Brain microvascular endothelial cell (primary cell): ENCODE results near the gene MMP2.

Experiments
- DNase-seq: peaks from one replicate; pipeline ENCODE4 v3.0.0-alpha.2; 2020
- H3K27ac ChIP-seq: fragments of 250-450 bp; sonication (Bioruptor Pico); 2 replicates; pipeline ENCODE4 v1.5.1; 2020; ENCODE audit warnings: mild to moderate bottlenecking, moderate library complexity
- H3K27me3 ChIP-seq: fragments of 250-450 bp; sonication (Bioruptor Pico); replicated peaks from 2 replicates; pipeline ENCODE4 v1.5.1; 2020; ENCODE audit warnings: mild to moderate bottlenecking
- H3K36me3 ChIP-seq: fragments of 250-450 bp; sonication (Bioruptor Pico); replicated peaks from 2 replicates; pipeline ENCODE4 v1.5.1; 2020; ENCODE audit warnings: mild to moderate bottlenecking
- H3K4me3 ChIP-seq: 2 replicates; pipeline ENCODE4 v1.5.1; 2011; ENCODE audit warnings: low read depth, mild to moderate bottlenecking, control low read depth, low read length, moderate library complexity
- in situ Hi-C: cut with HindIII; loops from 2 replicates; pipeline ENCODE4 v1.10.0; 2017; ENCODE audit warnings: low sequenced_read_pairs, low pct_ligation_motif_present
- TF ChIP-seq, protein P1 (sequence below): IDR thresholded peaks from 2 replicates; pipeline ENCODE4 v1.5.1; 2011; ENCODE audit warnings: low read depth, mild to moderate bottlenecking, moderate library complexity, low read length, control low read depth, inconsistent platforms; ENCODE audit errors: missing control alignments

Gene MMP2

DNA sequence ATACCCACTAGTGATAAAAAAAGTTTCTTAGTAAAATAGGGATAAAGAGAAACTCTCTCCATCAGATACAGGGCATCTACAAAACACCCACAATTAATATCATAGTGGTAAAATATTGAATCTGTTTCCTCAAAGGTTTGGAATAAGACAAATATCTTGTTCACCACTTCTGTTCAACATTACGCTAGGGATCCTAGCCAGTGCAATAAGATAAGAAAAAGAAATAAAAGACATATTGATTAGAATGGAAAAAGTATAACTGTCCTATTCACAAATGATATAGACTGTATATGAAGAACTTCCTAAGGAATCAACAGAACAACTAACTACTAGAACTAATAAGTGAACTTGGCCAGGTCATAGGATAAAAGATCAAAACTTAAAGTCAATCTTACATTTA, 42.8 kb downstream of the MMP2 start:
- TF ChIP-seq, protein P1, sequence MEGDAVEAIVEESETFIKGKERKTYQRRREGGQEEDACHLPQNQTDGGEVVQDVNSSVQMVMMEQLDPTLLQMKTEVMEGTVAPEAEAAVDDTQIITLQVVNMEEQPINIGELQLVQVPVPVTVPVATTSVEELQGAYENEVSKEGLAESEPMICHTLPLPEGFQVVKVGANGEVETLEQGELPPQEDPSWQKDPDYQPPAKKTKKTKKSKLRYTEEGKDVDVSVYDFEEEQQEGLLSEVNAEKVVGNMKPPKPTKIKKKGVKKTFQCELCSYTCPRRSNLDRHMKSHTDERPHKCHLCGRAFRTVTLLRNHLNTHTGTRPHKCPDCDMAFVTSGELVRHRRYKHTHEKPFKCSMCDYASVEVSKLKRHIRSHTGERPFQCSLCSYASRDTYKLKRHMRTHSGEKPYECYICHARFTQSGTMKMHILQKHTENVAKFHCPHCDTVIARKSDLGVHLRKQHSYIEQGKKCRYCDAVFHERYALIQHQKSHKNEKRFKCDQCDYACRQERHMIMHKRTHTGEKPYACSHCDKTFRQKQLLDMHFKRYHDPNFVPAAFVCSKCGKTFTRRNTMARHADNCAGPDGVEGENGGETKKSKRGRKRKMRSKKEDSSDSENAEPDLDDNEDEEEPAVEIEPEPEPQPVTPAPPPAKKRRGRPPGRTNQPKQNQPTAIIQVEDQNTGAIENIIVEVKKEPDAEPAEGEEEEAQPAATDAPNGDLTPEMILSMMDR, result no peak
- no peak for DNase-seq
- no peak overlapping the region for H3K4me3 ChIP-seq
- H3K27me3 ChIP-seq, result no peaks in the 10 kb centered on the region
- no peak overlapping the region for H3K27ac ChIP-seq
- in situ Hi-C loops, result no loop called here
- no peaks in the 10 kb centered on the region for H3K36me3 ChIP-seq

DNA sequence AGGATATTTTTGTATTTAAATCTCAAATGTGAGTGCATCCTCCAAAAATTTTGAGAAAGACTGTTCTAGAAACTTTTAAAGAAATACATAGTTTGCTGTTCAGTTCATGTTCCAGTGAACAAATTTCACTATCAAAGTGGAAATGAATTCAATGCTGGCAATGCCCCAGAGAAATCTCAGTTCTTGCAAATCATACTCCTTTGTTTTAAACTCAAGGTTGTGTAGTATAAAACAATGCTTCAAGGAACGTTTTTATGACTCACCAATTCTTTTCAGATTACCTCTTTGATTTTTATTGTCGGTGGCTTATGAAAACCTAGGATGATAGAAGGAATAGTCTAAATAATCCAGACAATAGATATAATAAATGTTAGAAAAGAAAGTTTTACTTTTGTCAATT, 47.4 kb downstream of the MMP2 start:
- Histone ChIP-seq H3K27me3 (no peaks in the 10 kb centered on the region), H3K4me3 (no peak overlapping the region), H3K36me3 (no peaks in the 10 kb centered on the region), H3K27ac (no peak overlapping the region)
- TF ChIP-seq, protein P1, result no peak
- no peak for DNase-seq
- in situ Hi-C loops, result no loop called here

DNA sequence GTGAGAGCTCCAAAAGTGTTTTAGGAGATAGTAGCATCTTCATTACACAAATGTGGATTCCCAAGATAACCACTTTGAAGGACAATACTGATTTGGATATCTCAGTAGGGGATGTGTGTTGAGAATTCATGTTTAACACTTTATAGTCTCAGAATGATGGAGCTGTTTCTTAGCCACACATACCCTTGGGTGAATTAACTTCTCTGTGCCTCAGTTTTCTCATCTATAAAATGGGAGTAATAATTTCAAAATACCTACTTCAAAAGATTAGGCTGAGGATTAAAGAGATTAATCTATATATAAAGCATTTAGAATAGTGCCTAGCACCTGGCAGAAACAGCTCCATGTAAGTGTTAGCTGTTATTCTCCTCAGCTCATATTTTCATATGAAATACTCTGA, 48.9 kb downstream of the MMP2 start:
- TF ChIP-seq, protein P1, result no peak
- H3K27ac ChIP-seq, result no peak overlapping the region
- no peak for DNase-seq
- in situ Hi-C loops, result no loop called here
- H3K36me3 ChIP-seq, result no peaks in the 10 kb centered on the region
- no peak overlapping the region for H3K4me3 ChIP-seq
- no peaks in the 10 kb centered on the region for H3K27me3 ChIP-seq

DNA sequence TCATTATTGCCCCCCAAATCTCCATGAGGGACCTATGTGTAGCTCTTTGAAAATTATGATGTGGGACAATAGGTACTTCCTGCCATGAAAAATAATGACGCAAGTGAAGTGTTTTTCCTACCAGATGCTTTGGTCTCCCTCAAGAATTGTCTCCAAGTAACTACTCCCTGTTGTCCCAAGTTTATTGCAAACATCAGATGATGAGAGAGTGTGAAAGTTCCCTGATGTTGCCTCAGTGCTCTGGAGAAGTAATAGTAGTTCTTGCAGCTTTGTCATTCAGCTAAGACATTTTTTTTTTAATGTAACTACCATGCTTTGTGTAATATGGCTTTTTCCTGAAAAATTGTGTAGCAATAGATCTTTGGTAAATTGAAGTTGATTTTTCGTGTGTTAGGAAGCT, 50.0 kb downstream of the MMP2 start:
- no peak overlapping the region for H3K4me3 ChIP-seq
- in situ Hi-C loops, result no loop called here
- no peak for DNase-seq
- H3K27me3 ChIP-seq, result no peaks in the 10 kb centered on the region
- TF ChIP-seq, protein P1, result no peak
- H3K27ac ChIP-seq, result no peak overlapping the region
- H3K36me3 ChIP-seq, result no peaks in the 10 kb centered on the region

- Histone ChIP-seq H3K36me3 (no peaks in the 10 kb centered on the region), H3K27ac (no peak overlapping the region)
- in situ Hi-C loops, result no loop called here
Observed at GRCh38 chr16:55530316-55530856, 51.4 kb downstream of the MMP2 start.

More at GRCh38 chr16:55530316-55530856, 51.4 kb downstream of the MMP2 start:
- Histone ChIP-seq H3K4me3 (no peak overlapping the region), H3K27me3 (no peaks in the 10 kb centered on the region)
- TF ChIP-seq, protein P1, result no peak
- no peak for DNase-seq
